A204.1 (cell line): Measurements from ENCODE around the gene FHIT.

Experiments used
- FAIRE-seq: peaks from 2 replicates; lab custom pipeline; 2012; peaks lifted over from hg19 to GRCh38; lab: Jason Lieb, UNC

Gene FHIT

DNA sequence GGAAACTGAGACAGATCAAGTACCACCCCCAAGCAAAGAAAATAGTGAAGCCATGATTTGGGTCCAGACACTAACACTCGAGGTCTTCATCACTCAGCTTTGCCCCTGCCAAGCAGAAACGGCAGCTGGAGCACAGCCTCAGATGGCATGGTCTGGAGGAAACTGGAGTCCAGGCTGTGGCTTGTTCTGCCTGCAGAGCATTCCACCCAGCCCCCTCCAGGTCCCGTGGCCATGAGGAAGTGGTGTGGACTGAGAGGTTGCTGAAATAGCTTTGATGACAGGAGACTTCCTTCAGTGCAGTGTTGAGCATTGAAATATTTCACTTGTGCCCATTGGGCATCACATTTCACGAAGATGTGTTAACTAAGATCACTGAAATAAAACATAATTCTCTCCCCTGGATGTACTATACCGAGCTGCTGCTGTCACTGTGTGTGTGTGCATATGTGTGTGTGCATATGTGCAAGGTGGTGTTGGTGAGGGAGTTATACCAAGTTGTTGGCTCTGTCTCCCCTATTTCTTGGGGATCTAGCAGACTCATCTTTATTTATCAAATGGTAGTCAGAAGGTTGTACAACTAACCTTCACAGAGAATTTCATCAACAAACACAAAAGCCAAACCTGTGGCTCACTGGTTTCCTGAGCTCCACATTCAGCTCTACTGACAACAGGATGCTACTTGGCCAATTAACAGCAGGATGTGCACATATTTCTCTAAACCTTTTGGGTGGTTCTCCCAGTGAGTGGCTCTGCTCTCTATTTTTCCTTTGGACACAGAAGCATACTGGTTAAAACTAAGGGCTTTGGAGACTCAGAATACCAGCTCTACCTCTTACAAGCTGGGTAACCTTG lies 1541.3 kb downstream of the FHIT start:
- no peak for FAIRE-seq

DNA sequence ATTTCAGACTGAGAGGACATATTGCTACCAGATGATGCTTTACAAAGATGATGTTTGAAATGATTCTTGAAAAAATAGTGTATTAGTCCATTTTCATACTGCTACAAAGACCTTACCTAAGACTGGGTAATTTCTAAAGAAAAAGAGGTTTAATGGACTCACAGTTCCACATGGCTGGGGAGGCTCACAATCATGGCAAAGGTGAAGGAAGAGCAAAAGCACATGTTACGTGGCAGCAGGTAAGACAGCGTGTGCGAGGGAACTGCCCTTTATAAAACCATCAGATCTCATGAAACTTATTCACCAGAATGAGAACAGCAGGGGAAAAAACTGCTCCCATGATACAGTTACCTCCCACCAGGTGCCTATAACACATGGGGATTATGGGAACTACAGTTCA lies 1543.0 kb downstream of the FHIT start:
- no peak for FAIRE-seq

DNA sequence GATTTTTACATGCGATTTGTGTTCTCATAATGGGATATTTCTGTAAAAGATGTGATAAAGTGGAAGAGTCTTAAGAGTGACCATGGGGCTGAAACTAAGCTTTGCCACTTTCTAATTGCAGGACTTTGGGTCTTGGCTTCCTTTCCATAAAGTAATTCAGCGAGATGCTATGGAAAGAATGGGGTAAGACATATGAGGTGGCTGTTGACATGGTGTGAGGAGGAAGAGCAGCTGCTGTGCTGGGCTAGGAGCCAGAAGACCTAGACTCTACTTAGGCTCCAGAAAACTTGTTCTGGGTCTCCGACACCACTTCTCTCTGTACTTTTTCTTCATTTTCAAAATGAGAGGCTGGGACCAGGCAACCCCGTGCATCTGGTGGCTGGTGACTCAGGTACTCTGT lies 1547.0 kb downstream of the FHIT start:
- no peak for FAIRE-seq

DNA sequence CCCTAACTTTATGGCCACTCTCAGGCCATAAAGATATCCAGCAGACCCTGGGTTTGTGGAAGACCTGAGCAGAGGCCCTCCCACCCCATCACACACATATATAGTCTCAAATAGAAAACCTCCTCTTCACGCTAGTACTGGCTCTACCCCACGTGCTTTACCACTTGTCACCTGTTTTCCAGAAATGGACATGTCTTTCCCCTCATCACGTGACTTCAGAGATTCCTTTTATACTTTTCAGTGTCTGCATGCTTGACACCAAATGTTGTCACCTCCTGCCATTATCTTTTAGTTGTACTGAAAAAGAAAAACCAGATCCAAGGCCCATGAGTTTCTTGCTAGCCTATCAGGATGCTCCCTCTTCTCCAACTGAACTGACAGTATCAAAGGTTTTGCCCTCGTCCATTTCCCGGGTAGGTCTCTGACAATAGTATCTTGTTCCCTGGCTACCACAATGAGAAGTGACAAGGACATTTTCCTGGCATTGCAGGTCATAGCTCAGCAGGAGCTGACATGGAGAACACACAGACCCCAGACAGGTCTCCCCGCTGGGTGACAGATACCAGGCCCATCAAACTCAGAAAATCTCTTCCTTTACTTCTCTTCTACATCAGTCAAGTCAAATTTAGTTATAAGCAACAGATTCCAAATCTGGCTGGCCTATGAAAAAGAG lies 1551.5 kb downstream of the FHIT start:
- no peak for FAIRE-seq
